ENCODE results near the gene CYP2J2.

GRCh38 chr1:59880735-59881134 is 45.8 kb downstream of the CYP2J2 start:
- TF ChIP-seq CTCF (optimal IDR thresholded peaks at IDR 0.05 in 1 of 3, IDR thresholded peaks at IDR 0.05 in 1 of 3, conservative IDR thresholded peaks at IDR 0.05 in 1 of 3; ENCODE audit: extremely low read depth in 1 of 3, insufficient read depth in 2 of 3, low read length in 3 of 3), result no peak
- no peak for TF ChIP-seq EZH2 (IDR thresholded peaks at IDR 0.05; ENCODE audit: low read length)

All from keratinocyte (primary cell).